Ovary (tissue), 3 donors: ENCODE measurements around the gene CST2.

Source experiments
- CTCF ChIP-seq, 3 donors: fragments of 450-650 bp in 2 of 3; fragments of 200-600 bp in 1 of 3; IDR thresholded peaks; one replicate each; pipeline versions ENCODE4 v1.5.1 to v1.8.0; 2016 to 2022; ENCODE audit warnings: antibody characterized with exemption in 3 of 3, mild to moderate bottlenecking in 1 of 3
- EP300 ChIP-seq: sonication (generic); formaldehyde crosslinking; IDR thresholded peaks from one replicate; pipeline ENCODE4 v1.6.1; 2017; ENCODE audit warnings: antibody characterized with exemption
- POLR2A ChIP-seq: fragments of 450-650 bp; IDR thresholded peaks from one replicate; pipeline ENCODE4 v1.6.1; 2017; ENCODE audit warnings: antibody characterized with exemption, mild to moderate bottlenecking, moderate library complexity
- donor health status: DM: no; HTN: no; CAD: no.

DNA sequence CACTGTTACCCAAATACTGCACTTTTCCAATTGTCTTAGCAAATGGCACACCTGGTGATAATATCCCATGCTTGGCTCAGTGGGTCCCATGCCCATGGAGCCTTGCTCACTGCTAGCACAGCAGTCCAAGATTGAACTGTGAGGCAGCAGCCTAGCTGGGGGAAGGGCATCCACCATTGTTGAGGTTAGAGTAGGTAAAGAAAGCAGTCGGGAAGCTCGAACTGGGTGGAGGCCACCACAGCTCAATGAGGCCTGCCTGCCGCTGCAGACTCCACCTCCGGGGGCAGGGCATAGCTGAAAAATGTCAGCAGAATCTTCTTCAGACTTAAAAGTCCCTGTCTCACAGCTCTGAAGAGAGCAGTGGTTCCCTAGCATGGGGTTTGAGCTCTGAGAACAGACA, 9.2 kb upstream of the CST2 start:
- TF ChIP-seq POLR2A (no peak), CTCF (IDR thresholded peaks at IDR 0.05) (no peak), EP300 (no peak)
